ENCODE results near the gene ZKSCAN1. TPM values are rescaled to one million over a fixed set of nuclear protein-coding genes. Genes with fewer than 3 reads are reported as not detected.

The ZKSCAN1 gene
- total RNA-seq, 2 experiments from 2014 or later = 42.3 to 45.0 TPM

DNA sequence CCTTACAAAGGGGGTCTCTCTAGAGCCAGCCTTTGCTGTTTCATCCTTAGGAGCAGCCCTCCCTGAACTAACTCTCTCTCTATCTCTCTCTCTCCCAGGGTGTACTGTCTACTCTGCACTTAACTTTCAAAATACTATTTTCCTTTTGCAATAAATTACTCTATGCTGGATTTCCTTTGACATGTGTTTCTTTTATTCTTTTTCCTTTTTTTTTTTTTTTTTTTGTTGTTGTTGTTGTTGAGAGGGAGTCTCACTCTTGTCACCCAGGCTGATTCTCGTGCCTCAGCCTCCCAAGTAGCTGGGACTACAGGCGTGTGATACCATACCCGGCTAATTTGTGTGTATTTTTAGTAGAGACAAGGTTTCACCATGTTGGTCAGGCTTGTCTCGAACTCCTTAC, 67.6 kb downstream of the ZKSCAN1 start:
- Histone ChIP-seq H3K4me3 (ENCODE audit: low read length) (no peak overlapping the region), H3K27me3 (ENCODE audit: control insufficient read depth in 1 of 2, insufficient read depth in 2 of 2, low read length in 2 of 2) (no peaks in the 10 kb centered on the region), H3K4me1 (ENCODE audit: insufficient read depth, low read length) (peaks cover 39% of the 10 kb centered on the region), H3K27ac (ENCODE audit: low read depth in 1 of 2, low read length in 2 of 2) (no peak overlapping the region), H3K9me3 (ENCODE audit: control insufficient read depth in 1 of 2, insufficient read depth in 1 of 2, low read length in 2 of 2) (no peaks in the 10 kb centered on the region), H3K36me3 (ENCODE audit: insufficient read depth, low read length) (peaks cover 14% of the 10 kb centered on the region)
- H3K4me1 Mint-ChIP-seq (ENCODE audit: low read depth) = peaks cover 39% of the 10 kb centered on the region
- intact Hi-C loops (cut with DNase I, micrococcal nuclease) = loop anchor here (2.0 to 10.0 kb wide), 7 partner anchors 16 to 938 kb away; partner anchors contain the start of genes SMURF1 (in 1 of the 2), TRIM4 (in 1 of the 2), ZKSCAN1 (in 1 of the 2) and ZSCAN21 (in 1 of the 2)
- TF ChIP-seq, protein P1, sequence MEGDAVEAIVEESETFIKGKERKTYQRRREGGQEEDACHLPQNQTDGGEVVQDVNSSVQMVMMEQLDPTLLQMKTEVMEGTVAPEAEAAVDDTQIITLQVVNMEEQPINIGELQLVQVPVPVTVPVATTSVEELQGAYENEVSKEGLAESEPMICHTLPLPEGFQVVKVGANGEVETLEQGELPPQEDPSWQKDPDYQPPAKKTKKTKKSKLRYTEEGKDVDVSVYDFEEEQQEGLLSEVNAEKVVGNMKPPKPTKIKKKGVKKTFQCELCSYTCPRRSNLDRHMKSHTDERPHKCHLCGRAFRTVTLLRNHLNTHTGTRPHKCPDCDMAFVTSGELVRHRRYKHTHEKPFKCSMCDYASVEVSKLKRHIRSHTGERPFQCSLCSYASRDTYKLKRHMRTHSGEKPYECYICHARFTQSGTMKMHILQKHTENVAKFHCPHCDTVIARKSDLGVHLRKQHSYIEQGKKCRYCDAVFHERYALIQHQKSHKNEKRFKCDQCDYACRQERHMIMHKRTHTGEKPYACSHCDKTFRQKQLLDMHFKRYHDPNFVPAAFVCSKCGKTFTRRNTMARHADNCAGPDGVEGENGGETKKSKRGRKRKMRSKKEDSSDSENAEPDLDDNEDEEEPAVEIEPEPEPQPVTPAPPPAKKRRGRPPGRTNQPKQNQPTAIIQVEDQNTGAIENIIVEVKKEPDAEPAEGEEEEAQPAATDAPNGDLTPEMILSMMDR (IDR thresholded peaks at IDR 0.05) = no peak
- peak overlapping the region; percentile 83 for H3K27ac Mint-ChIP-seq
- ChIA-PET POLR2A (interaction anchor here (1.0 to 2.5 kb wide), 7 partner anchors 18 to 85 kb away, joined by 3 to 9 read pairs (median 6); partner anchors contain the start of genes LAMTOR4, MBLAC1, MCM7 and ZSCAN21), CTCF (interaction anchor here (0.8 to 3.1 kb wide), 3 partner anchors 18 to 50 kb away, joined by 3 to 14 read pairs (median 5); partner anchors contain the start of genes AP4M1 and MCM7)
- peaks cover 33% of the 10 kb centered on the region for H3K36me3 Mint-ChIP-seq (ENCODE audit: low read depth)
- no peaks in the 10 kb centered on the region for H3K9me3 Mint-ChIP-seq
- H3K4me3 Mint-ChIP-seq = peak overlapping the region; percentile 87
- ATAC-seq (ENCODE audit: poor library complexity) (peak; percentile 6), DNase-seq (no peak)
- H3K27me3 Mint-ChIP-seq = no peaks in the 10 kb centered on the region

DNA sequence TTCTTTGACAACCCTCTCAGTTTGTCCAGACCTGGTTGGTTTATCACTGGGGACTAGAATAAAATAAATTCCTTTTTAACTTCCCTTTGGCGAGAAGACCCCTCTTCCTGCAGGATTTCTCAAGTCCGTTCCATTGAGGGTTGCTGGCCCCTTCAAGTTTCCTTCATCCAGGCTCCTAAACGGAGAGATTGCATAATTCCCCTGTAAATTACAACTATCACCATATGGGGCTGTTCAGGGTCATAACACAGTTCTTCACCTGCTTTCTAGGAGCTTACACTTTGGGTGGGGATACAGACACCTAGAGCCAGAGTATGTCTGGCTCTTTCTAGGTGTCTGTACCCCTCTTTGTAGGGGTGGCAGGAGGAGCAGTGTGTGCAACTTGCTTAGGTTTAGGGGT, 70.1 kb downstream of the ZKSCAN1 start:
- H3K4me1 Mint-ChIP-seq (ENCODE audit: low read depth) = peaks cover 42% of the 10 kb centered on the region
- no peak for ATAC-seq (ENCODE audit: poor library complexity)
- POLR2A ChIA-PET = interaction anchor here (0.6 kb wide), 1 partner anchor 72 kb away, joined by 4 read pairs; no protein-coding TSS in a partner anchor
- Histone ChIP-seq H3K4me1 (ENCODE audit: insufficient read depth, low read length) (peaks cover 42% of the 10 kb centered on the region), H3K4me3 (ENCODE audit: low read length) (no peak overlapping the region), H3K27me3 (ENCODE audit: control insufficient read depth in 1 of 2, insufficient read depth in 2 of 2, low read length in 2 of 2) (no peaks in the 10 kb centered on the region), H3K9me3 (ENCODE audit: control insufficient read depth in 1 of 2, insufficient read depth in 1 of 2, low read length in 2 of 2) (no peaks in the 10 kb centered on the region), H3K27ac (ENCODE audit: low read depth in 1 of 2, low read length in 2 of 2) (no peak overlapping the region), H3K36me3 (ENCODE audit: insufficient read depth, low read length) (peaks cover 3% of the 10 kb centered on the region)
- H3K27me3 Mint-ChIP-seq = no peaks in the 10 kb centered on the region
- no peaks in the 10 kb centered on the region for H3K9me3 Mint-ChIP-seq
- intact Hi-C loops (cut with DNase I, micrococcal nuclease) = loop anchor here in 1 of 2 experiments (10.0 kb wide), 2 partner anchors 171 to 941 kb away; partner anchors contain the start of genes SMURF1 and TRIM4
- CTCF ChIA-PET = no interaction called here
- no peak for DNase-seq
- H3K36me3 Mint-ChIP-seq (ENCODE audit: low read depth) = peaks cover 26% of the 10 kb centered on the region
- TF ChIP-seq, protein P1 (IDR thresholded peaks at IDR 0.05) = no peak
- H3K27ac Mint-ChIP-seq = peak overlapping the region; percentile 47
- H3K4me3 Mint-ChIP-seq = peak overlapping the region; percentile 25

- peaks cover 32% of the 10 kb centered on the region for H3K4me1 Mint-ChIP-seq (ENCODE audit: low read depth)
- TF ChIP-seq, protein P1 (IDR thresholded peaks at IDR 0.05) = no peak
- no peaks in the 10 kb centered on the region for H3K9me3 Mint-ChIP-seq
- no peak for ATAC-seq (ENCODE audit: poor library complexity)
- H3K4me3 Mint-ChIP-seq = peak overlapping the region; percentile 90
- DNase-seq = no peak
- CTCF ChIA-PET = interaction anchor here (1.1 to 1.4 kb wide), 2 partner anchors 44 to 46 kb away, joined by 3 to 4 read pairs; no protein-coding TSS in a partner anchor
- H3K27ac Mint-ChIP-seq = peak overlapping the region; percentile 91
- Histone ChIP-seq H3K27ac (ENCODE audit: low read depth in 1 of 2, low read length in 2 of 2) (no peak overlapping the region), H3K4me3 (ENCODE audit: low read length) (no peak overlapping the region), H3K9me3 (ENCODE audit: control insufficient read depth in 1 of 2, insufficient read depth in 1 of 2, low read length in 2 of 2) (no peaks in the 10 kb centered on the region), H3K4me1 (ENCODE audit: insufficient read depth, low read length) (peaks cover 30% of the 10 kb centered on the region), H3K36me3 (ENCODE audit: insufficient read depth, low read length) (peaks cover 20% of the 10 kb centered on the region), H3K27me3 (ENCODE audit: control insufficient read depth in 1 of 2, insufficient read depth in 2 of 2, low read length in 2 of 2) (no peaks in the 10 kb centered on the region)
- POLR2A ChIA-PET = interaction anchor here (1.5 to 3.7 kb wide), 3 partner anchors 14 to 168 kb away, joined by 7 to 46 read pairs (median 9); partner anchors contain the start of genes AP4M1, CNPY4, MCM7 and TAF6
- intact Hi-C loops (cut with DNase I, micrococcal nuclease) = loop anchor here in 1 of 2 experiments (10.0 kb wide), 2 partner anchors 172 to 942 kb away; partner anchors contain the start of genes SMURF1 and TRIM4
- H3K36me3 Mint-ChIP-seq (ENCODE audit: low read depth) = peaks cover 29% of the 10 kb centered on the region
- H3K27me3 Mint-ChIP-seq = no peaks in the 10 kb centered on the region
Measured at GRCh38 chr7:100087055-100087750, 71.8 kb downstream of the ZKSCAN1 start.
